GM21717 (cell line): Measurements from ENCODE around the gene ALK.

Source experiments
- ATAC-seq: cut with Tn5 transposase; IDR thresholded peaks from one replicate; pipeline ENCODE4 v1.9.1; 2021; ENCODE audit warnings: mild to moderate bottlenecking, moderate library complexity; ENCODE audit not compliant: unreplicated experiment

ALK gene

GRCh38 chr2:29799628-29800027, 121.8 kb downstream of the ALK start:
- ATAC-seq: no peak

- no peak for ATAC-seq
Observed at GRCh38 chr2:29797916-29798315, 123.5 kb downstream of the ALK start.

GRCh38 chr2:29796446-29796845, 124.9 kb downstream of the ALK start:
- no peak for ATAC-seq

- no peak for ATAC-seq
Observed at GRCh38 chr2:29789911-29790485, 131.4 kb downstream of the ALK start.

GRCh38 chr2:29787473-29788465, 133.6 kb downstream of the ALK start:
- ATAC-seq: no peak

GRCh38 chr2:29786361-29786760, 135.0 kb downstream of the ALK start:
- ATAC-seq: no peak

- no peak for ATAC-seq
Observed at GRCh38 chr2:29783666-29784065, 137.7 kb downstream of the ALK start.

- ATAC-seq: no peak
Observed at GRCh38 chr2:29782549-29783458, 138.6 kb downstream of the ALK start.

- no peak for ATAC-seq
Observed at GRCh38 chr2:29782087-29782486, 139.3 kb downstream of the ALK start.

- ATAC-seq: no peak
Observed at GRCh38 chr2:29780906-29781305, 140.5 kb downstream of the ALK start.

GRCh38 chr2:29777161-29777560, 144.2 kb downstream of the ALK start:
- ATAC-seq: no peak

- no peak for ATAC-seq
Observed at GRCh38 chr2:29776406-29776805, 145.0 kb downstream of the ALK start.

GRCh38 chr2:29775937-29776336, 145.4 kb downstream of the ALK start:
- no peak for ATAC-seq

- ATAC-seq: no peak
Observed at GRCh38 chr2:29774624-29775023, 146.8 kb downstream of the ALK start.

- ATAC-seq: no peak
Observed at GRCh38 chr2:29770846-29771245, 150.5 kb downstream of the ALK start.

GRCh38 chr2:29769847-29770246, 151.5 kb downstream of the ALK start:
- ATAC-seq: no peak

- no peak for ATAC-seq
Observed at GRCh38 chr2:29767606-29768335, 153.6 kb downstream of the ALK start.

- ATAC-seq: no peak
Observed at GRCh38 chr2:29766191-29766590, 155.2 kb downstream of the ALK start.

GRCh38 chr2:29765721-29766120, 155.7 kb downstream of the ALK start:
- no peak for ATAC-seq

- no peak for ATAC-seq
Observed at GRCh38 chr2:29763371-29763770, 158.0 kb downstream of the ALK start.

GRCh38 chr2:29762239-29762638, 159.1 kb downstream of the ALK start:
- ATAC-seq: no peak
